GM23338 (cell line): ENCODE data around the gene SMPDL3A. TPM values are rescaled to one million over a fixed set of nuclear protein-coding genes. Genes with fewer than 3 reads are reported as not detected.
A peak's percentile ranks its signal among the peaks of the same experiment; 100 is the strongest.

Experiments used
- ATAC-seq: fragments of 200-7000 bp; cut with Tn5 transposase; 3 replicates; pipeline ENCODE4 v1.9.1; 2020
- DNase-seq: peaks from one replicate; pipeline ENCODE4 v3.0.0-alpha.2; 2015; ENCODE audit warnings: low spot score
- H2AFZ ChIP-seq: fragments of 200-600 bp; sonication (generic); 2 replicates; pipeline ENCODE4 v1.8.0; 2016; ENCODE audit warnings: antibody characterized with exemption, mild to moderate bottlenecking, moderate library complexity
- H3F3A ChIP-seq: fragments of 200-600 bp; sonication (generic); replicated peaks from 2 replicates; pipeline ENCODE4 v1.8.0; 2017; ENCODE audit warnings: antibody characterized with exemption, mixed run types, low read depth
- H3K27ac ChIP-seq: fragments of 200-600 bp; sonication (generic); 2 replicates; pipeline ENCODE4 v1.6.1; 2016; ENCODE audit warnings: low read depth
- H3K27me3 ChIP-seq: fragments of 200-600 bp; sonication (generic); 2 replicates; pipeline ENCODE4 v1.8.0; 2016; ENCODE audit warnings: mild to moderate bottlenecking, mixed run types, moderate library complexity; ENCODE audit not compliant: insufficient read depth
- H3K36me3 ChIP-seq: fragments of 200-600 bp; sonication (generic); 2 replicates; pipeline ENCODE4 v1.8.0; 2016; ENCODE audit warnings: mild to moderate bottlenecking; ENCODE audit not compliant: insufficient read depth
- H3K4me1 ChIP-seq: fragments of 200-600 bp; sonication (generic); 2 replicates; pipeline ENCODE4 v1.8.0; 2016; ENCODE audit warnings: mild to moderate bottlenecking, moderate library complexity; ENCODE audit not compliant: insufficient read depth
- H3K4me2 ChIP-seq: fragments of 200-600 bp; sonication (generic); 2 replicates; pipeline ENCODE4 v1.7.1; 2017; ENCODE audit warnings: mixed run types
- H3K4me3 ChIP-seq: fragments of 200-600 bp; sonication (generic); 2 replicates; pipeline ENCODE4 v1.6.1; 2016; ENCODE audit warnings: mixed run types
- H3K79me2 ChIP-seq: fragments of 200-600 bp; sonication (generic); replicated peaks from 2 replicates; pipeline ENCODE4 v1.8.0; 2017; ENCODE audit warnings: mild to moderate bottlenecking; ENCODE audit not compliant: insufficient read depth
- H3K9me2 ChIP-seq: fragments of 200-600 bp; sonication (generic); 2 replicates; pipeline ENCODE4 v1.8.0; 2017; ENCODE audit not compliant: insufficient read depth
- H4K20me1 ChIP-seq: fragments of 200-600 bp; sonication (generic); replicated peaks from 2 replicates; pipeline ENCODE4 v1.8.0; 2017; ENCODE audit warnings: mild to moderate bottlenecking; ENCODE audit not compliant: insufficient read depth
- H3K27ac Mint-ChIP-seq: 2 replicates; pipeline ENCODE4 v1.8.0; 2020; ENCODE audit warnings: inconsistent platforms, mild to moderate bottlenecking, moderate library complexity, mixed read lengths
- H3K27me3 Mint-ChIP-seq: 3 replicates; pipeline ENCODE4 v1.8.0; 2022; ENCODE audit warnings: low read depth, mild to moderate bottlenecking, moderate library complexity, mixed read lengths, inconsistent platforms; ENCODE audit not compliant: insufficient read depth, poor library complexity
- H3K36me3 Mint-ChIP-seq: 3 replicates; pipeline ENCODE4 v1.8.0; 2021; ENCODE audit warnings: low read depth, mild to moderate bottlenecking, inconsistent platforms, moderate library complexity, mixed read lengths
- H3K4me1 Mint-ChIP-seq: 3 replicates; pipeline ENCODE4 v1.8.0; 2020; ENCODE audit warnings: mild to moderate bottlenecking, inconsistent platforms, mixed read lengths
- H3K4me3 Mint-ChIP-seq: 3 replicates; pipeline ENCODE4 v1.8.0; 2021; ENCODE audit warnings: moderate library complexity, mild to moderate bottlenecking, inconsistent platforms, mixed read lengths
- H3K9me3 Mint-ChIP-seq: 3 replicates; pipeline ENCODE4 v1.8.0; 2020; ENCODE audit warnings: moderate library complexity, mild to moderate bottlenecking, inconsistent platforms, mixed read lengths
- CTCF ChIP-seq, 2 experiments: fragments of 200-600 bp in 1 of 2; sonication (generic) in 1 of 2; conservative IDR thresholded peaks; 2 replicates each; pipeline versions ENCODE4 v1.5.1 to v1.6.1; 2016 to 2017; ENCODE audit warnings: antibody characterized with exemption in 2 of 2, low read depth in 2 of 2, mild to moderate bottlenecking in 2 of 2, moderate library complexity in 1 of 2
- NANOG ChIP-seq: IDR thresholded peaks from 2 replicates; pipeline ENCODE4 v1.6.1; 2016; ENCODE audit warnings: antibody characterized with exemption, borderline replicate concordance
- ZNF331 ChIP-seq: fragments of 250-450 bp; sonication (Bioruptor Pico); IDR thresholded peaks from 2 replicates; pipeline ENCODE4 v1.5.0; 2020; ENCODE audit warnings: low read depth, mild to moderate bottlenecking, moderate library complexity
- ZNF462 ChIP-seq: fragments of 250-450 bp; sonication (Bioruptor Pico); IDR thresholded peaks from 2 replicates; pipeline ENCODE4 v1.5.0; 2020; ENCODE audit warnings: mild to moderate bottlenecking, moderate library complexity
- polyA plus RNA-seq: library from polyadenylated mRNA; unstranded; fragments of >200 nt; fragmentation: Nextera tagmentation; extraction: Ambion mirVana; gene quantifications from 2 replicates; pipeline ENCODE4 v1.2.1, GENCODE V29; 2016
- total RNA-seq: library from RNA; depleted of rRNA; stranded (reverse); fragments of >200 nt; shearing (Covaris generic); gene quantifications from 2 replicates; pipeline ENCODE4 v1.2.3, GENCODE V29; 2014

The SMPDL3A gene
- total and polyA plus RNA-seq, 2 experiments from 2014 or later, result 3.5 to 6.3 TPM

DNA sequence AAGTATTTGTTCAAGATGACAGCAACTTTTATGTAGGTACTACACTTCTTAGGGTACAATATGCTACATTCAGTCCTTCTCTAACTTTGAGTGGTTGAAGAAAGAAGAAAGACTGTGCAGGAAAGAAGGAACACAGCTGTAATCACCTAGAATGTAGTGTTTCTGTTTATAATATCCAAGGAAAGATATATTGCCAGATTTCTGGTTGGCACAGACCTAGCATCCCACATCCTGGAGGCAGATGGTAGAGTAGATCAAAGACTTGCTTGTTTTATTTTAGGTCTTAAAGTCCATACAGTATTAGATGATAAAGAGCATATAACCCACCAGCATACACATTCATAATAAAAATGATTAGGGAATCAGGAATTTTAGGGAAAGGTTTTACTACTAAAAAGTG lies 22.8 kb upstream of the SMPDL3A start:
- H3K4me2 ChIP-seq, result no peak overlapping the region
- Mint-ChIP-seq H3K4me3 (no peak overlapping the region), H3K36me3 (no peaks in the 10 kb centered on the region), H3K4me1 (peaks cover 6% of the 10 kb centered on the region), H3K27ac (no peak overlapping the region), H3K9me3 (no peaks in the 10 kb centered on the region), H3K27me3 (no peaks in the 10 kb centered on the region)
- ATAC-seq, result no peak
- TF ChIP-seq ZNF331 (CRISPR knock-in tag) (no peak), ZNF462 (CRISPR knock-in tag) (no peak)
- peaks cover 3% of the 10 kb centered on the region; the same call in 1 of the 2 replicates for H3K27me3 ChIP-seq
- H3K9me2 ChIP-seq, result no peaks in the 10 kb centered on the region
- no peaks in the 10 kb centered on the region for H3F3A ChIP-seq
- DNase-seq, result no peak
- no peaks in the 10 kb centered on the region for H3K36me3 ChIP-seq
- H3K79me2 ChIP-seq, result no peaks in the 10 kb centered on the region
- no peak overlapping the region for H3K4me3 ChIP-seq
- no peaks in the 10 kb centered on the region; the same call in 1 of the 2 replicates for H4K20me1 ChIP-seq
- no peak overlapping the region for H3K27ac ChIP-seq
- H3K4me1 ChIP-seq, result no peaks in the 10 kb centered on the region
- no peak overlapping the region for H2AFZ ChIP-seq

DNA sequence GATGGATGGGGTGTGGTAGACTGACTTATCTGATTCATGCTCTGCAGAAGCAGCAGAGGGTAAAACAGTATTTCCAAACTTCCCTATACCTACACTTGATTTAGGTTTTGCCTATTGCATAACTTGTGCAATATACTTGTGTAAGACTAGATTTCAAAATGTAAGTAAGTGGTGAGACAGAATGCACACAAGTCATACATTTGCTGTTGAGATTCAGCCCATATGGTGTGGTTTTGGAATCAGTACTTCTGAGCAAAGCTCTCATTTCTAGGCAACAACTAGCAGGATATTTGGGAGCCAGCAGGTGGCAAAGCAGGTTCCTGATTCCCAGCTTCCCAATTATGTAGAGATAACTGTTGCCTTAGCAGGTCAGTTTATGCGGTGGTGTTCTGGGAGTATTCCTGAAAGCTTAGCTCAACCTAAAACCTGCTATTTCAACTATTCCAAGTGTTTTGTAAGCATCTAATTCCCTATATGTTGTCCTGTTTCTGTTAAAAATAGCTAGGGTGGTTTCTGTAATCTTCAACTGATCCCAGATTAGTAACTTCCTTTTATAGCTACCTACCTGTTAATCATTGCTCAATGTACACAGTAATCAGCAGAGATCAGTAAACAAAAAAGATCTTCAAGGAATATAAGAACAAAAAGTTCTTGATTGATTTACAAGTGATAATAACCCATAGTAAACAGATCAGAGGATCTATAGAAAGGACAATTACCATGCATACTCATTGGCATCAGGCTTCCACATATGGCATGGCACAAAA lies 18.0 kb upstream of the SMPDL3A start:
- no peak overlapping the region for H2AFZ ChIP-seq
- no peak overlapping the region for H3K4me2 ChIP-seq
- no peaks in the 10 kb centered on the region for H4K20me1 ChIP-seq
- no peaks in the 10 kb centered on the region for H3K36me3 Mint-ChIP-seq
- H3K4me3 ChIP-seq, result no peak overlapping the region
- H3K9me2 ChIP-seq, result no peaks in the 10 kb centered on the region
- TF ChIP-seq NANOG, result no peak
- peak; percentile 37 to 53 for TF ChIP-seq CTCF (conservative IDR thresholded peaks at IDR 0.05; ENCODE audit: low read depth in 2 of 2)
- DNase-seq (peak; percentile 58), ATAC-seq (peak; percentile 64)
- peaks cover 6% of the 10 kb centered on the region for H3K4me1 Mint-ChIP-seq
- H3K9me3 Mint-ChIP-seq, result no peaks in the 10 kb centered on the region
- H3K27ac ChIP-seq, result no peak overlapping the region
- H3K27me3 ChIP-seq, result no peaks in the 10 kb centered on the region
- H3K27me3 Mint-ChIP-seq, result no peaks in the 10 kb centered on the region
- H3F3A ChIP-seq, result no peaks in the 10 kb centered on the region
- no peak overlapping the region for H3K27ac Mint-ChIP-seq
- H3K79me2 ChIP-seq, result no peaks in the 10 kb centered on the region
- no peak overlapping the region for H3K4me3 Mint-ChIP-seq
- H3K4me1 ChIP-seq, result no peaks in the 10 kb centered on the region
- H3K36me3 ChIP-seq, result no peaks in the 10 kb centered on the region
